Ishikawa (cell line): Measurements from ENCODE around the gene ASIC2.

ENCODE experiments used
- CEBPB ChIP-seq: IDR thresholded peaks from 2 replicates; pipeline ENCODE4 v1.6.1; 2012
- CREB1 ChIP-seq: IDR thresholded peaks from 2 replicates; pipeline ENCODE4 v1.6.1; 2012; ENCODE audit warnings: low read depth
- EGR1 ChIP-seq: IDR thresholded peaks from 2 replicates; pipeline ENCODE4 v1.6.1; 2012
- EP300 ChIP-seq: IDR thresholded peaks from 2 replicates; pipeline ENCODE4 v1.6.1; 2012; ENCODE audit warnings: borderline replicate concordance
- FOXM1 ChIP-seq: IDR thresholded peaks from 2 replicates; pipeline ENCODE4 v1.6.1; 2012; ENCODE audit warnings: low read depth, borderline replicate concordance
- MAX ChIP-seq: IDR thresholded peaks from 2 replicates; pipeline ENCODE4 v1.6.1; 2012
- NFIC ChIP-seq: IDR thresholded peaks from 2 replicates; pipeline ENCODE4 v1.6.1; 2012
- RAD21 ChIP-seq: IDR thresholded peaks from 2 replicates; pipeline ENCODE4 v1.6.1; 2012; ENCODE audit warnings: low read depth
- REST ChIP-seq: IDR thresholded peaks from 2 replicates; pipeline ENCODE4 v1.6.1; 2012; ENCODE audit warnings: low read depth, mild to moderate bottlenecking
- TAF1 ChIP-seq: IDR thresholded peaks from 2 replicates; pipeline ENCODE4 v1.6.1; 2012; ENCODE audit warnings: low read depth, mild to moderate bottlenecking
- TCF12 ChIP-seq: IDR thresholded peaks from 2 replicates; pipeline ENCODE4 v1.6.1; 2012; ENCODE audit warnings: low read depth
- TEAD4 ChIP-seq: IDR thresholded peaks from 2 replicates; pipeline ENCODE4 v1.6.1; 2012
- USF1 ChIP-seq: IDR thresholded peaks from 2 replicates; pipeline ENCODE4 v1.6.1; 2012
- YY1 ChIP-seq: IDR thresholded peaks from 2 replicates; pipeline ENCODE4 v1.6.1; 2012; ENCODE audit warnings: low read depth
- ZBTB7A ChIP-seq: IDR thresholded peaks from 2 replicates; pipeline ENCODE4 v1.6.1; 2012; ENCODE audit warnings: low read depth

ASIC2 gene

GRCh38 chr17:33166472-33166871, 126.6 kb downstream of the ASIC2 start:
- no peak for TF ChIP-seq FOXM1
- no peak for TF ChIP-seq CEBPB
- no peak for TF ChIP-seq RAD21
- no peak for TF ChIP-seq USF1
- TF ChIP-seq TCF12 = no peak
- no peak for TF ChIP-seq CREB1
- TF ChIP-seq MAX = no peak
- no peak for TF ChIP-seq YY1
- no peak for TF ChIP-seq TAF1

GRCh38 chr17:33164169-33164881, 128.8 kb downstream of the ASIC2 start:
- TF ChIP-seq TAF1 (no peak), REST (no peak), NFIC (no peak), EP300 (no peak), RAD21 (no peak), CREB1 (no peak), USF1 (no peak), ZBTB7A (no peak), EGR1 (no peak), MAX (no peak), YY1 (no peak), CEBPB (no peak), TEAD4 (no peak), FOXM1 (no peak), TCF12 (no peak)

GRCh38 chr17:33163533-33164168, 129.4 kb downstream of the ASIC2 start:
- no peak for TF ChIP-seq EP300
- no peak for TF ChIP-seq USF1
- no peak for TF ChIP-seq EGR1
- no peak for TF ChIP-seq ZBTB7A
- TF ChIP-seq MAX = no peak
- TF ChIP-seq TEAD4 = no peak
- no peak for TF ChIP-seq TCF12
- no peak for TF ChIP-seq TAF1
- TF ChIP-seq YY1 = no peak
- no peak for TF ChIP-seq RAD21

GRCh38 chr17:33154869-33155455, 138.1 kb downstream of the ASIC2 start:
- TF ChIP-seq MAX = no peak

GRCh38 chr17:33152783-33153182, 140.3 kb downstream of the ASIC2 start:
- TF ChIP-seq REST (no peak), ZBTB7A (no peak), TAF1 (no peak), EGR1 (no peak), YY1 (no peak), USF1 (no peak), RAD21 (no peak), TCF12 (no peak), CREB1 (no peak)
